Activated naive CD8-positive, alpha-beta T cell treated with anti-CD3 and anti-CD28 coated beads, Interleukin-2, amount 50 U/mL, for 16 hours (primary cell): ENCODE measurements around the gene TAGLN2.
"Not testable (repeated sequence)": the region's sequence is repeated elsewhere in the genome, so short reads cannot be mapped to it uniquely, and the experiment has no call there.

Experiments used
- DNase-seq: peaks from one replicate; pipeline ENCODE4 v3.0.0-alpha.2; 2020; ENCODE audit warnings: low read depth, low spot score

The TAGLN2 gene

GRCh38 chr1:159900086-159900680, 25.1 kb downstream of the TAGLN2 start, which contains the start of gene CFAP45:
Gene CFAP45, minus strand, starts transcription at chr1:159900165. Its CDS starts 67 bp downstream, at chr1:159900098.
- DNase-seq = no peak

- not testable (repeated sequence) for DNase-seq
These were observed 25.7 kb downstream of the TAGLN2 start for GRCh38 chr1:159899634-159900033.

- DNase-seq = no peak
These were observed 26.8 kb downstream of the TAGLN2 start for GRCh38 chr1:159898527-159898926.

- DNase-seq = no peak
These were observed 27.3 kb downstream of the TAGLN2 start for GRCh38 chr1:159897962-159898361.

GRCh38 chr1:159896546-159896930, 28.8 kb downstream of the TAGLN2 start:
- DNase-seq = no peak

- no peak for DNase-seq
These were observed 29.3 kb downstream of the TAGLN2 start for GRCh38 chr1:159895836-159896545.

- DNase-seq = no peak
These were observed 30.0 kb downstream of the TAGLN2 start for GRCh38 chr1:159895286-159895685.

- no peak for DNase-seq
These were observed 32.4 kb downstream of the TAGLN2 start for GRCh38 chr1:159892944-159893343.

- DNase-seq = peak; percentile 55
These were observed 33.8 kb downstream of the TAGLN2 start for GRCh38 chr1:159891275-159892157.

- no peak for DNase-seq
These were observed 34.9 kb downstream of the TAGLN2 start for GRCh38 chr1:159890390-159890789.

- no peak for DNase-seq
These were observed 35.5 kb downstream of the TAGLN2 start for GRCh38 chr1:159889821-159890252.

- no peak for DNase-seq
These were observed 36.1 kb downstream of the TAGLN2 start for GRCh38 chr1:159889202-159889601.

GRCh38 chr1:159884296-159884695, 41.0 kb downstream of the TAGLN2 start:
- DNase-seq = no peak

GRCh38 chr1:159883134-159883533, 42.2 kb downstream of the TAGLN2 start:
- no peak for DNase-seq

GRCh38 chr1:159882527-159882862, 42.8 kb downstream of the TAGLN2 start:
- DNase-seq = no peak

GRCh38 chr1:159881622-159882526, 43.4 kb downstream of the TAGLN2 start:
- no peak for DNase-seq

GRCh38 chr1:159880430-159880829, 44.9 kb downstream of the TAGLN2 start:
- DNase-seq = no peak

GRCh38 chr1:159879977-159880376, 45.3 kb downstream of the TAGLN2 start:
- DNase-seq = no peak

GRCh38 chr1:159879136-159879535, 46.2 kb downstream of the TAGLN2 start:
- no peak for DNase-seq

GRCh38 chr1:159877695-159878444, 47.4 kb downstream of the TAGLN2 start:
- no peak for DNase-seq
